Hindlimb muscle (tissue), 1 donor: Measurements from ENCODE around the gene CAPNS1. TPM values are rescaled to one million over a fixed set of nuclear protein-coding genes. Genes with fewer than 3 reads are reported as not detected.
"Not testable (repeated sequence)": the region's sequence is repeated elsewhere in the genome, so short reads cannot be mapped to it uniquely, and the experiment has no call there.

Experiments
- DNase-seq: peaks from one replicate; pipeline ENCODE4 v3.0.0-alpha.2; 2013
- polyA plus RNA-seq: library from polyadenylated mRNA; unstranded; fragments of 120-200 nt; gene quantifications from one replicate; pipeline ENCODE4 v1.2.1, GENCODE V29; 2013; ENCODE audit not compliant: insufficient read length

Gene CAPNS1
- polyA plus RNA-seq, 1 donor: 542 TPM

DNA sequence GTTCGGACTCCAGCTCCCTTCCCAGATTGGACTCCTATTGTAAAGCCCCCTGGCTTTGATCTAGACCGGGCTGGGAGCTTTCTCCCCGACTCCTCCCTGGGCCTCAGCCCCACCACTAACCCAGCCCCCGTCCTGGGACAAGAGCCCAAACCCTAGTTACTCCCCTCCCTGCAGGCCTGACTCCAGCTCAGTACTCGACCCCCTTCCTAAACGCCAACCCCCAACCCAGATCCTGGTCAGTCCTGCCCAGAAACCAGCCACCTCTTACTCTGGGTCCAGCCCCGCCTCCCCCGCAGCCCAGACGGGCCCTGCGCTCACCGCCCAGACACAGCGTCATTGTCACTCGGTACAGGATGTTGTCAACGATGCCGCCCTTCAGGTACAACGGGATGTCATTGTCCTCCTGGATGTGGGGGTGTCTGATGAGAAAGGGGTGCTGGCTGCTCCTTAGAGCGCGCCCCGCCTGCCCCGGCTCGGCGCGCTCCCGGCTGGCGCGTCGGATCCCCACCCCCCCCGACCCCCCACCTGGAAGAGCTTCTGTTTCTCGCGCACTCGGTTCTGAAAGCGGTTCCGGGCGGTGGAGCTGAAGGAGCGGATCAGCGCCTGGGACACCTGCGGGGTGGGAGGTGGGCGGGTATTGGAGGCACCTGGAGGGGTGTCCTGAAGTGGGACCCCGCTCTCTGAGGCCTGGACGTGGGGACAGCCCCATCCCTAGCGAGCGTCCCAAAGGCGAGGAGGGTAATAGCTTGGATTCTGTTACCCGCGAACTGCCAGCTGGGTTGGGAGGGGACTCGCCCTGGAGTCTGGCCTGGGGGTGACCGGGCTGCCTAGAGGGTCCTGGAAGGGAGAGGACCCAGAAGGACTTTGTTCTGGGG, 11.5 kb downstream of the CAPNS1 start:
- peak; percentile 70 for DNase-seq

DNA sequence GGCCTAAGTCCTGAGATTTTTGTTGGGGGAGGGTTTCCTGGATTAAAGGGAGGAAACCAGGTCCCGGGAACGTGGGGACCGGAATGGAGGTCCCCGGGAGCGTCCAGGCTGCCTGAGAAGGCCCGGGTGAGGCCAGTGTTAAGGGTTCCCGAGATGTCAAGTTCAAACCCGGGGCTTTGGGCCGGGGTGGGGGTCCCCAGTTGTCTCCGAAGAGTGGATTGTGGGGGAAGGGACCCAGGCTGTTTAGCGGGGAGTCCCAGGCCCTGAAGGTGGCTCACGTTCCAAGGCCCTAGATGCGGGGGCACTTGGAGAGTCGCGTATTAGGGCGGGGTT, 12.1 kb downstream of the CAPNS1 start:
- no peak for DNase-seq

DNA sequence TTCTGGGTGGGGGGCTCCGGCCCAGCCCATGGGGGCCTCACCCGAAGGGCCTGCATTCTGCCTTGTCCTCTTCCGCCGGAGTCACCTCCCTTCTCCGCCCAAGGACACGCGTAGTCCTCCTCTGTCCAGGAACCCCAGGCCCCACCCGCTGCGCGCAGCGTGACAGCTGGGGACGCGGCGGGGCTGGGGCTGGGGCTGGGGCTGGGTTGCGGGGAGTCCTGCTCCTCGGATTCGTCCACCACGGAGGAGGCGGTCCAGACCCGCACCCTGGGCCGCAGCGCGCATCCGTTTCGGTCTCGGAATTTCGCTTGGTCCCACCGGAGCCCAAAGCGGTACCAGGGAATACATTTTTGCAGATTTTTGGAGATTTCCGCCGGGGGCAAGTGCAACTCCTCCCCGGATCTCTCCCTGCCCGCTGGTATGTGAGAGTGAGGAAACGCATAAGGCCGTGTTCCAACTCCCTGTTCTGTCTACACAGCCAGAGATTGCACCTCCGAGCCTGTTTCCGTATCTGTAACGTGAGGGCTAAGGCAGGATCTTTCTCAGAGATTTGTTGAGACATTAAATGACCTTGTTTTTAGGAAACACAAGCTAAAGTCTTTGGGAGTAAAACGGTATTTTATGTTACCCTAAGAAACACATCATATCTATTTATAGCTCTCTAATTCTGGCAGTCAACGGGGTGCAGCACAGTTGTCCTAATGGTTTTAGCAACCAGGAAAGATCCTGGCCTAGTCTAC, 12.7 kb downstream of the CAPNS1 start, which contains the start of gene COX7A1:
TSS of gene COX7A1 (minus strand) at position 96 of the 740 bp plus-strand sequence. CDS start at position 56, 40 bp downstream.
- DNase-seq: peak; percentile 82

DNA sequence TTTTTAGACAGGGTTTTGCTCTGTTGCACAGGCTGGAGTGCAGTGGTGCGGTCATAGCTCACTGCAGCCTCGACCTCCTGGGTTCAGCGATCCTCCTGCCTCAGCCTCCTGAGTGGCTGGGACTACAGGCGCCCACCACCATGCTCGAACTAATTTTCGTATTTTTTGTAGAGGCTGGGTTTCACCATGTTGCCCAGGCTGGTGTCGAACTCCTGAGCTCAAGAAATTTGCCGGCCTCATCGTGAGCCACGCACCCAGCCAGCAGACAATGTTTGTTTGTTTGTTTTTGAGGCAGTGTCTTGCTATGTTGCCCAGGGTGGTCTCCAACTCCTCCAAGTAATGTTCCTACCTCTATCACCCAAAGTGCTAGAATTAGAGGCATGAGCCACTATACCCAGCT, 13.3 kb downstream of the CAPNS1 start:
- no peak for DNase-seq

DNA sequence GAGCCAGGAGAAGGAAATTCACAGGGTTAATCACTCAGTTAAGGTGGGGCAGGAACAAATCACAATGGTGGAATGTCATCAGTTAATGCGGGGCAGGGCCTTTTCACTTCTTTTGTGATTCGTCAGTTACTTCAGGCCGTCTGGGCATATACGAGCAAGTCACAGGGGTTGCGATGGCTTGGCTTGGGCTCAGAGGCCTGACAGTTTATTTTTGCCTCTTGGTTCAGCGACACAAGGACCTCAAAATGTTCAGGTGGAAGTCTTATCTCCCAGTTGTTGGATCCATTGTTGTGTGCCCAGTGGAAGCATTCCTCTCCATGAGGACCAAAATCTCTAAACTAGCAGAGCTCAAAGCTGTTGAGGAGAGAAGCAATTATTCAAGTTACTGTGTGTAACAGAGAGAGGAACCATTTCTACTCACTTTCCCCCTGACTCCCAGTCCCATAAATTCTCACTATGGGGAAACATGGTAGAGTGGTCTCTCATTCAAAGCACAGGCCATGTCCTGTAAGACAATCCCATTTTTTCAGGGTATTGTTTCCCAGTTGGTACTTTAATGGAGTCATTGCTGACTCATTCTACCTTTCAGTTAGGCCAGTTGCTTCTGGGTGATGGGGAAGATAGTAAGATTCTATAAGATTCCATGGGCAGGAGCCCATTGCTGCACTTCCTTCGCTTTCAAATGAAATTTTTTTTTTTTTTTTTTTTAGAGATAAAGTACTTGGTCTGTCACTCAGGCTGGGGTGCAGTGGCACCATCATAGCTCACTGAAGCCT, 21.1 kb downstream of the CAPNS1 start:
- no peak for DNase-seq

DNA sequence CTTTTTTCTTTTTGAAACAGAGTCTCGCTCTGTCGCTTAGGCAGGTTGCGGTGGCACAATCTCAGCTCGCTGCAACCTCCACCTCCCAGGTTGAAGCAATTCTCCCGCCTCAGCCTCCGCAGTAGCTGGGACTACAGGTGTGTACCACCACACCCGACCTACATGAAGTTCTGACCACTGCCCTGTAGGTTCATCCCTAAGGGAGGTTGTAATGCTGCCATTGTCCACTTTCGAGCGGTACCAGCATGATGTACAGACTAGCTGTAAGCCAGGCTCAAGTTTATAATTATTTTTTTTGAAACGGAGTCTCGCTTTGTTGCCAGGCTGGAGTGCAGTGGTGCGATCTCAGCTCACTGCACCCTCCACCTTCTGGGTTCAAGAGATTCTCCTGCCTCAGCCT, 23.9 kb downstream of the CAPNS1 start:
- no peak for DNase-seq

DNA sequence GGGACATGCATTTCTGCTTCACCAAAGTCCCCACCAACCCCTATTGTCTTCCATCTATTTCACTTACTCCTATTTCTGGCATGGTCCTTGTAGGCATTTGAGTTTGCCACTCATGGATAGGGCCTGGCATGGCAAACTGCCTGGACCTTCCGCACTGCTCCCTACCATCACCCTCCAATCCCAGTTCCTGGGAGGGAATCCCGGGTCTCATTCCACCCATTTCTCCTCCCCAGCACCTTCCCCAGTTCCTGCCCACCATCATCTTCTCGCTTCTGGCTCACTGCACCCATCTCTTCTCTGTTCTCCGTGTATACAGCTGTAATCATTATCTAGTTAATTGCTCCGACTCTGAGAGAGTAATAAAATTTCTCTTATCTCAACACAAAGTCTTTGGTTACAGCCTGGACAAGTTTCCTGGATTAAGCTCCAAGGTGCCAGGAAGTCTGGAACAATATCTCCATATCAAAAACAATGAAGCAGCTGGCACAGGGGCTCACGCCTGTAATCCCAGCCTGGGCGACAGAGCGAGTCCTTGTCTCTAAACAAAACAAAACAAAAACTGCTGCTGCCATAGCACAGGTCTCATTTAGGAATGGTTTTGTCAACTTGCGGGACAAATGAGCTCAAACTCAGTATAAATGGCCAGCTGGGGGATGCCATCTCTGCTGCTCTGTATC, 29.4 kb downstream of the CAPNS1 start:
- no peak for DNase-seq

DNA sequence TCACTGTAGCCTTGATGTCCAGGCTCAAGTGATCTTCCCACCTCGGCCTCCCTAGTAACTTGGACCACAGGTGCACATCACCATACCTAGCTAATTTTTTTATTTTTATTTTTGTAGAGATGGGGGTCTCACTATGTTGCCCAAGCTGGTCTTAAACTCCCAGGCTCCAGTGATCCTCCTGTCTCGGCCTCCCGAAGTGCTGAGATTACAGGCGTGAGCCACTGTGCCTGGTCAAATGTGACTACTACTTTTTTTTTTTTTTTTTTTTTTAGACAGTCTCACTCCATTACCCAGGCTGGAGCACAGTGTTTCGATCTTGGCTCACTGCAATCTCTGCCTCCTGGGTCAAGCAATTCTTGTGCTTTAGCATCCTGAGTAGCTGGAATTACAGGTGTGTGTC, 33.0 kb downstream of the CAPNS1 start:
- no peak for DNase-seq

DNA sequence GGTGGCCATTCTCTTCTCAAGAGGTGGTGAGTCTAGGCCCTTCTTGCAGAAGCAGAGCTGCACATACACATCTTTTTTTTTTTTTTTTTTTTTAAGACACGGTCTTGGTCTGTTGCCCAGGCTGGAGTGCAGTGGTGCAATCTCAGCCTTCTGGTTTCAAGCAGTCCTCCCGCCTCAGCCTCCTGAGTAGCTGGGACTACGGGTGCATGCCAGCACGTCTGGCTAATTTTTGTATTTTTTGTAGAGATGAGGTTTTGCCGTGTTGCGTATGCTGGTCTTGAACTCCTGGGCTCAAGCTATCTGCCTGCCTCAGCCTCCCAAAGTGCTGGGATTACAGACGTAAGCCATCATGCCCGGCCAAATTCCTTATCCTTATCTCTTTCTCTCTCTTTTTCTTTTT, 34.0 kb downstream of the CAPNS1 start:
- not testable (repeated sequence) for DNase-seq

DNA sequence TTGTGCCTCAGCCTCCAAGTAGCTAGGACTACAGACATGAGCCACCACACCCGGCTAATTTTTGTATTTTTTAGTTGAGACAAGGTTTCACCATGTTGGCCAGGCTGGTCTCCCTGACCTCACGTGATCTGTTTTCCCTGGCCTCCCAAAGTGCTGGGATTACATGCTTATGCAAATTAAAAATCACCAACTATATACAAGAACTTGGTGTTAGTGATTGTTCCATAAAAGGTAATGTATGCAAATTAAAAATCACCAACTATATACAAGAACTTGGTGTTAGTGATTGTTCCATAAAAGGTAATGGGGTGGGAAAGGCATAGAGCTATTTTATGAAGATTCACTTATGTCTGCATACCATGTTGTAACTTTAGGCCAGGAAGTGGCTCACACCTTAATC, 39.2 kb downstream of the CAPNS1 start:
- DNase-seq: not testable (repeated sequence)

DNA sequence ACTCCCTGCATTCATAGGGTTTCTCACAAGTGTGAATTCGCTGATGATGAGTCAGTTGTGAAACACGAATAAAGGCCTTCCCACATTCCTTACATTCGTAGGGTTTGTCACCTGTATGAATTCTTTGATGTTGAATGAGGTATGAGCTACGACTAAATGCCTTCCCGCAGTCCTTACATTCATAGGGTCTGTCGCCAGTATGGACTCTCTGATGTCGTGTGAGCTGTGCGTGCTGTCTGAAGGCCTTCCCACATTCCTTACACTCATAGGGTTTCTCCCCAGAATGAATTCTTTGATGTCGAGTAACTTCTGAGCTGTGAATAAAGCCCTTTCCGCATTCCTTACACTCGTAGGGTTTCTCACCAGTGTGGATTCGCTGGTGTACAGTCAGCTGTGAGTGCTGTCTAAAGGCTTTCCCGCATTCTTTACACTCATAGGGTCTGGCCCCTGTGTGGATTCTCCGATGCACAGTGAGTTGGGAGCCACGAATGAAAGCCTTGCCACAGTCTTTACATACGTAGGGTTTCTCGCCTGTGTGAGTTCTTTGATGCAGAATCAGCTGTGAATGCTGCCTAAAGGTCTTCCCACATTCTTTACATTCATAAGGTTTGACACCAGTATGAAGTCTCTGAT, 42.9 kb downstream of the CAPNS1 start:
- DNase-seq: no peak

DNA sequence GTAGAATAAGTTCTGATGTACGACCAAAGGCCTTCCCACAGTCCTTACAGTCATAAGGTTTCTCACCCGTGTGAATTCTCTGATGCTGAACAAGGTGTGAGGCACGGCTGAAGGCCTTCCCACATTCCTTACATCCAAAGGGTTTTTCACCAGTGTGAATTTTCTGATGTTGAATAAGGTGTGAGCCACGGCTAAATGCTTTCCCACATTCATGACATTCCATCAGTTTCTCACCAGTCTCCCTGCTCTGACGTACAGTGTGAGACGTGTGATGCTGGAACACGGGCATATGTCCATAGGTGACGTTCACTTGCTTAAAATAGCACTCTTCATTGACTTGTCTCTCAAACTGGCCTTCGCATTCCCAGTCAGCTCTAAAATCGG, 43.4 kb downstream of the CAPNS1 start:
- DNase-seq: no peak

DNA sequence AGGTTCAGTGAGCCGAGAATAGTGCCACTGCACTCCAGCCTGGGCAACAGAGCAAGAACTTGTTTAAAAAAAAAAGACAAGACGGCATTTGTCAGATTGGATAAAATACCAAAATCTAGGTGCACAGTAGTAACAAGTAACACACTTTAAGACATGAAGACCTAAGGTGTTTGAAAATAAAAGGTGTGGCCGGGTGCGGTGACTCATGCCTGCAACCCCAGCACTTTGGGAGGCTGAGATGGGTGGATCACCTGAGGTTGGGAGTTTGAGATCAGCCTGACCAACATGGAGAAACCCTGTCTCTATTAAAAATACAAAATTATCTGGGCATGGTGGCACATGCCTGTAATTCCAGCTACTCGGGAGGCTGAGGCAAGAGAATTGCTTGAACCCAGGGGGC, 46.9 kb downstream of the CAPNS1 start:
- DNase-seq: not testable (repeated sequence)

DNA sequence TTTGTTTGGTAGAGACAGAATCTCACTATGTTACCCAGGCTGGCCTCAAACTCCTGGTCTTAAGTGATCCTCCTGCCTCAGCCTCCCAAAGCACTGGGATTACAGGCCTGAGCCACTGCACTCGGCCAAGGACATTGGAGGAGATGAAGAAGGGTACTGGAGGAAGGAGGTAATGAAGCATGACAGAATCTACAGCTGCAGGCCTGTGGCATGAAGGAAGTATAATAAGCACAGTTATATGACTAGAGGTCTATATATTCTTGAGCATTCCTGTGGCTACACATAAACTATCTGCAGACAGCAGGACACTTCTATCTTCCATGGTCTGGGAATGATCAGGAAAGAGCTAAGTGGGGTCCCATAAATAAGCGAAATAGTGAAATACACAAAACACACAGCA, 56.4 kb downstream of the CAPNS1 start:
- no peak for DNase-seq

DNA sequence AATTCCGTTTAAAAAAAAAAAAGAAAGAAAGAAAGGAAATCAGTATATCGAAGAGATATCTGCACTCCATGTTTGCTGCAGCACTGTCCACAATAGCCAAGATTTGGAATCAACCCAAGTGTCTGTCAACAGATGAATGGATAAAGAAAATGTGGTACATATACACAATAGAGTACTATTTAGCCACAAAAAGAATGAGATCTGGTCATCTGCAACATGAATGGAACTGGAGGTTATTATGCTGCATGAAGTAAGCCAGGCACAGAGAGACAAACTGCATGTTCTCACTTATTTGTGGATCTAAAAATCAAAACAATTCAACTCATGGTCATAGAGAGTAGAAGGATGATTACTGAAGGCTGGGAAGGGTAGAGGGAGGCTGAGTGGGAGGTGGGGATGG, 58.3 kb downstream of the CAPNS1 start:
- DNase-seq: no peak

Other genes with a start within 250 kb of the CAPNS1 start
- 2.1 TPM for gene NFKBID, start 239.5 kb upstream of the CAPNS1 start, polyA plus RNA-seq
- 8.3 TPM for gene HCST, start 237.5 kb upstream of the CAPNS1 start, polyA plus RNA-seq
- 25.8 TPM for gene TYROBP, start 231.8 kb upstream of the CAPNS1 start, polyA plus RNA-seq
- gene LRFN3, start 203.7 kb upstream of the CAPNS1 start, polyA plus RNA-seq: 8.6 TPM
- 15.9 TPM for gene SDHAF1, start 144.9 kb upstream of the CAPNS1 start, polyA plus RNA-seq
- 0.27 TPM for gene SYNE4, start 131.3 kb upstream of the CAPNS1 start, polyA plus RNA-seq
- gene ALKBH6, start 125.9 kb upstream of the CAPNS1 start, polyA plus RNA-seq: 10.9 TPM
- 19.3 TPM for gene CLIP3, start 107.2 kb upstream of the CAPNS1 start, polyA plus RNA-seq
- 11.2 TPM for gene THAP8, start 85.8 kb upstream of the CAPNS1 start, polyA plus RNA-seq
- 3.1 TPM for gene WDR62, start 85.2 kb upstream of the CAPNS1 start, polyA plus RNA-seq
- gene OVOL3, start 28.9 kb upstream of the CAPNS1 start, polyA plus RNA-seq: not detected
- 55.2 TPM for gene POLR2I, start 25.2 kb upstream of the CAPNS1 start, polyA plus RNA-seq
- gene TBCB, start 24.6 kb upstream of the CAPNS1 start, polyA plus RNA-seq: 93.2 TPM
- 221 TPM for gene COX7A1, start 12.4 kb downstream of the CAPNS1 start, polyA plus RNA-seq
- 6.7 TPM for gene ZNF565, start 74.6 kb downstream of the CAPNS1 start, polyA plus RNA-seq
- gene ZNF146, start 75.0 kb downstream of the CAPNS1 start, polyA plus RNA-seq: 58.6 TPM
- gene ZFP14, start 239.1 kb downstream of the CAPNS1 start, polyA plus RNA-seq: 5.2 TPM